Endothelial cell of umbilical vein (primary cell): ENCODE data around the gene CXCR4. TPM values are rescaled to one million over a fixed set of nuclear protein-coding genes. Genes with fewer than 3 reads are reported as not detected.

Experiments used
- BruUV-seq: library from RNA; stranded (reverse); fragments of 400-500 nt; replicated peaks from 2 replicates; lab custom pipeline; 2021; lab: Mats Ljungman, UMichigan
- CTCF ChIA-PET: fragments of 300-600, 350-600 bp; sonication (Branson Sonifier 250); formaldehyde crosslinking; loops from one replicate; lab custom pipeline; 2021; ENCODE audit warnings: antibody characterized with exemption, inconsistent platforms; lab: Charles Lee
- POLR2A ChIA-PET: fragments of 300-600, 350-600 bp; sonication (Branson Sonifier 250); formaldehyde crosslinking; loops from one replicate; lab custom pipeline; 2021; ENCODE audit warnings: antibody characterized with exemption, inconsistent platforms; lab: Charles Lee
- DNase-seq: peaks from one replicate; pipeline ENCODE4 v3.0.0-alpha.2; 2011; ENCODE audit warnings: low read depth, low spot score
- FAIRE-seq: peaks from 2 replicates; lab custom pipeline; 2011; peaks lifted over from hg19 to GRCh38; lab: Jason Lieb, UNC
- H2AFZ ChIP-seq: 2 replicates; pipeline ENCODE4 v1.6.0; 2012; ENCODE audit warnings: low read depth, low read length, control low read depth, inconsistent platforms
- H3K27ac ChIP-seq: 2 replicates; pipeline ENCODE4 v1.5.1; 2011; ENCODE audit warnings: low read depth, mild to moderate bottlenecking, control low read depth, low read length, moderate library complexity; ENCODE audit not compliant: insufficient read depth
- H3K27me3 ChIP-seq, 2 experiments: 2 replicates each; pipeline versions ENCODE4 v1.6.0 to v1.6.1; 2011; ENCODE audit warnings: low read length in 2 of 2, mixed read lengths in 1 of 2; ENCODE audit not compliant: control insufficient read depth in 2 of 2, insufficient read depth in 2 of 2
- H3K36me3 ChIP-seq, 2 experiments: 2 replicates in 1 of 2; 3 replicates in 1 of 2; pipeline ENCODE4 v1.5.1; 2011; ENCODE audit warnings: low read length in 2 of 2, mild to moderate bottlenecking in 1 of 2, moderate library complexity in 1 of 2; ENCODE audit not compliant: control insufficient read depth in 2 of 2, insufficient read depth in 2 of 2; ENCODE audit errors: extremely low read depth in 1 of 2
- H3K4me1 ChIP-seq: 3 replicates; pipeline ENCODE4 v1.5.1; 2011; ENCODE audit warnings: mild to moderate bottlenecking, low read length; ENCODE audit not compliant: control insufficient read depth, insufficient read depth; ENCODE audit errors: extremely low read depth
- H3K4me2 ChIP-seq: 2 replicates; pipeline ENCODE4 v1.6.1; 2011; ENCODE audit warnings: low read length, control low read depth, mixed read lengths; ENCODE audit not compliant: insufficient read depth
- H3K4me3 ChIP-seq, 3 experiments: fragments of 200-600 bp in 1 of 3; sonication (generic), shearing (Covaris generic) in 1 of 3; replicated peaks in 1 of 3; 2 replicates each; pipeline ENCODE4 v1.5.1; 2011 to 2016; ENCODE audit warnings: control low read depth in 3 of 3, low read length in 3 of 3, mild to moderate bottlenecking in 2 of 3, inconsistent platforms in 1 of 3, low read depth in 1 of 3, moderate library complexity in 1 of 3; ENCODE audit not compliant: insufficient read depth in 1 of 3
- H3K79me2 ChIP-seq: 2 replicates; pipeline ENCODE4 v1.6.0; 2012; ENCODE audit warnings: low read length, inconsistent platforms; ENCODE audit not compliant: control insufficient read depth, insufficient read depth
- H3K9ac ChIP-seq: replicated peaks from 2 replicates; pipeline ENCODE3; 2011; ENCODE audit warnings: low read length, control low read depth; ENCODE audit not compliant: insufficient read depth; ENCODE audit errors: extremely low read depth
- H3K9me1 ChIP-seq: replicated peaks from 3 replicates; pipeline ENCODE4 v1.6.0; 2011; ENCODE audit warnings: mild to moderate bottlenecking, low read length; ENCODE audit not compliant: control insufficient read depth, insufficient read depth; ENCODE audit errors: extremely low read depth
- H3K9me3 ChIP-seq: replicated peaks from 2 replicates; pipeline ENCODE4 v1.5.1; 2012; ENCODE audit warnings: low read length, inconsistent platforms; ENCODE audit not compliant: control insufficient read depth, insufficient read depth
- H4K20me1 ChIP-seq: replicated peaks from 2 replicates; pipeline ENCODE3; 2011; ENCODE audit warnings: mild to moderate bottlenecking, low read length; ENCODE audit not compliant: control insufficient read depth, insufficient read depth; ENCODE audit errors: extremely low read depth
- FOS ChIP-seq: IDR thresholded peaks from 2 replicates; pipeline ENCODE4 v1.6.1; 2011; ENCODE audit warnings: mild to moderate bottlenecking, low read length, moderate library complexity, borderline replicate concordance; ENCODE audit not compliant: insufficient read depth
- GATA2 ChIP-seq: IDR thresholded peaks from 2 replicates; pipeline ENCODE4 v1.7.0; 2011; ENCODE audit warnings: low read depth, mild to moderate bottlenecking, moderate library complexity, mixed read lengths, low read length; ENCODE audit not compliant: insufficient read length, insufficient read depth
- JUN ChIP-seq: IDR thresholded peaks from 2 replicates; pipeline ENCODE4 v1.6.1; 2011; ENCODE audit warnings: borderline replicate concordance, low read depth; ENCODE audit not compliant: insufficient read length, insufficient read depth
- MYC ChIP-seq: IDR thresholded peaks from one replicate; pipeline ENCODE4 v1.6.1; 2011; ENCODE audit warnings: mild to moderate bottlenecking, low read depth, low read length
- POLR2A ChIP-seq: IDR thresholded peaks from 2 replicates; pipeline ENCODE4 v1.6.1; 2012; ENCODE audit warnings: low read depth, mild to moderate bottlenecking, control low read depth, low read length
- POLR2AphosphoS5 ChIP-seq: IDR thresholded peaks from 2 replicates; pipeline ENCODE4 v1.6.1; 2012; ENCODE audit warnings: low read depth, mild to moderate bottlenecking, control low read depth, low read length, moderate library complexity; ENCODE audit not compliant: insufficient read depth
- dilution Hi-C: fragments of 300-500 bp; cut with MboI; formaldehyde crosslinking; loops from one replicate; pipeline ENCODE4 v1.15.0; 2019; ENCODE audit warnings: low sequenced_read_pairs; ENCODE audit not compliant: extremely low pct_ligation_motif_present
- intact Hi-C: fragments of 100-400 bp; cut with micrococcal nuclease; formaldehyde crosslinking; loops from one replicate; pipeline ENCODE4 v1.10.0; 2022
- polyA plus RNA-seq, 4 experiments: library from polyadenylated mRNA; depleted of rRNA in 3 of 4; stranded (reverse) in 3 of 4; unstranded in 1 of 4; fragments of >200 nt; gene quantifications; 2 replicates each; pipeline versions ENCODE4 v1.2.1 to v1.2.3, GENCODE V29; 2011 to 2012; ENCODE audit warnings: missing spikeins in 1 of 4
- total RNA-seq: library from RNA; stranded (reverse); gene quantifications from 2 replicates; pipeline ENCODE4 v1.2.3, GENCODE V29; 2021
- TF ChIP-seq, protein P1 (sequence below), 2 donors: IDR thresholded peaks; 1 replicate in 1 of 2; 2 replicates in 1 of 2; pipeline ENCODE4 v1.5.1; 2011; ENCODE audit warnings: low read length in 2 of 2, mild to moderate bottlenecking in 2 of 2, moderate library complexity in 2 of 2, control low read depth in 1 of 2, inconsistent platforms in 1 of 2, low read depth in 1 of 2; ENCODE audit not compliant: insufficient read depth in 1 of 2; ENCODE audit errors: extremely low read depth in 1 of 2
- TF ChIP-seq, protein P2 (sequence below): IDR thresholded peaks from 2 replicates; pipeline ENCODE4 v1.6.1; 2011; ENCODE audit not compliant: insufficient read depth, insufficient read length

CXCR4 gene
- total and polyA plus RNA-seq, 2 donors (not counting 3 experiments of a cell fraction or from before 2014, with no cell fraction given): 42.2 to 52.4 TPM

DNA sequence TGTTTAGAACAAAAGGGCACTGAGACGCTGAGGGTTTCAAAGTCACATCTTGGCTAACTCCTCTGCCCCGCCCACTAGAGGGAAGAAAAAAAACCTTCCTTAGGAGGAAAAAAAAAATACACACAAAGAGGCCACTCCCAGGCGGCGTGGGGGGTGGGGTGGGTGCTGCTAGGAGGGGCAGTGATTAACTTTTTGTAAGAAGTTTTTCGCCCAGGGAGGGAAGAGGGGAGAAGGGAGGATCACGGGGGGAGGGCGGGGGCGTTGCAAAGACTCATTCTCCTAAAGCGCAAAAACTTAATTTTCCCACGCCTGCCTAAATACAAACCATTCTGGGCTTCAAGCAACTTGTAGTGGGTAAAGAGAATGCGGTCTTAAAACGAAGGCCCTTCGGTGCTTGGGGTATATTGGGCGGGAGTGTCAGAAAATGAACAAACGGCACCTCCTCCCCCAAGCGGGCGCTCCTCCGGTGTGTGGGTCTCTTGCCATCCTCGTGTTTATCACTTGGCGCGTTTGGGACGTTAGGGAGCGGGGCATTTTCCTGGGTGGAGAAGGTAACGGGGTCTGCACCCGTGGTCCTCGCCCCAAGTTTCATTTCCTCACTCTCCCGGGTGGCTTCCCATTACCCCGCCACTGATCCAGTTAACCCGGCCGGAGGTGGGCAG is 1.7 kb downstream of the CXCR4 start:
- Histone ChIP-seq H3K9me1 (no peaks in the 10 kb centered on the region), H3K79me2 (no peaks in the 10 kb centered on the region), H3K9me3 (no peaks in the 10 kb centered on the region), H3K36me3 (peaks cover 0 to 3% of the 10 kb centered on the region in 2 experiments), H2AFZ (no peak overlapping the region), H3K9ac (peak overlapping the region; percentile 6), H4K20me1 (no peaks in the 10 kb centered on the region), H3K4me3 (peak overlapping the region; percentile 45 to 73 (median 56)), H3K27me3 (peaks cover 41 to 57% of the 10 kb centered on the region in 2 experiments), H3K27ac (no peak overlapping the region), H3K4me1 (peaks cover 23% of the 10 kb centered on the region), H3K4me2 (peak overlapping the region; percentile 93)
- FAIRE-seq (no peak), DNase-seq (no peak)
- TF ChIP-seq GATA2 (no peak), POLR2AphosphoS5 (no peak), JUN (no peak), FOS (no peak), MYC (no peak), POLR2A (no peak)
- TF ChIP-seq, protein P1, sequence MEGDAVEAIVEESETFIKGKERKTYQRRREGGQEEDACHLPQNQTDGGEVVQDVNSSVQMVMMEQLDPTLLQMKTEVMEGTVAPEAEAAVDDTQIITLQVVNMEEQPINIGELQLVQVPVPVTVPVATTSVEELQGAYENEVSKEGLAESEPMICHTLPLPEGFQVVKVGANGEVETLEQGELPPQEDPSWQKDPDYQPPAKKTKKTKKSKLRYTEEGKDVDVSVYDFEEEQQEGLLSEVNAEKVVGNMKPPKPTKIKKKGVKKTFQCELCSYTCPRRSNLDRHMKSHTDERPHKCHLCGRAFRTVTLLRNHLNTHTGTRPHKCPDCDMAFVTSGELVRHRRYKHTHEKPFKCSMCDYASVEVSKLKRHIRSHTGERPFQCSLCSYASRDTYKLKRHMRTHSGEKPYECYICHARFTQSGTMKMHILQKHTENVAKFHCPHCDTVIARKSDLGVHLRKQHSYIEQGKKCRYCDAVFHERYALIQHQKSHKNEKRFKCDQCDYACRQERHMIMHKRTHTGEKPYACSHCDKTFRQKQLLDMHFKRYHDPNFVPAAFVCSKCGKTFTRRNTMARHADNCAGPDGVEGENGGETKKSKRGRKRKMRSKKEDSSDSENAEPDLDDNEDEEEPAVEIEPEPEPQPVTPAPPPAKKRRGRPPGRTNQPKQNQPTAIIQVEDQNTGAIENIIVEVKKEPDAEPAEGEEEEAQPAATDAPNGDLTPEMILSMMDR (IDR thresholded peaks at IDR 0.05; ENCODE audit: extremely low read depth in 1 of 2, insufficient read depth in 1 of 2, low read depth in 1 of 2, low read length in 2 of 2): no peak
- TF ChIP-seq, protein P2, sequence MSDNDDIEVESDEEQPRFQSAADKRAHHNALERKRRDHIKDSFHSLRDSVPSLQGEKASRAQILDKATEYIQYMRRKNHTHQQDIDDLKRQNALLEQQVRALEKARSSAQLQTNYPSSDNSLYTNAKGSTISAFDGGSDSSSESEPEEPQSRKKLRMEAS: no peak
- intact Hi-C loops (loop anchor here (5.0 kb wide), 1 partner anchor 104 kb away; no protein-coding TSS in a partner anchor), dilution Hi-C loops (no loop called here)
- CTCF ChIA-PET: no interaction called here
- BruUV-seq: TSS peak; percentile 19
- POLR2A ChIA-PET: no interaction called here
